Measurements from ENCODE around the gene RBM26. TPM values are rescaled to one million over a fixed set of nuclear protein-coding genes. Genes with fewer than 3 reads are reported as not detected.

RBM26 gene
- total RNA-seq, 1 experiment from 2014 or later, result 70.5 TPM

DNA sequence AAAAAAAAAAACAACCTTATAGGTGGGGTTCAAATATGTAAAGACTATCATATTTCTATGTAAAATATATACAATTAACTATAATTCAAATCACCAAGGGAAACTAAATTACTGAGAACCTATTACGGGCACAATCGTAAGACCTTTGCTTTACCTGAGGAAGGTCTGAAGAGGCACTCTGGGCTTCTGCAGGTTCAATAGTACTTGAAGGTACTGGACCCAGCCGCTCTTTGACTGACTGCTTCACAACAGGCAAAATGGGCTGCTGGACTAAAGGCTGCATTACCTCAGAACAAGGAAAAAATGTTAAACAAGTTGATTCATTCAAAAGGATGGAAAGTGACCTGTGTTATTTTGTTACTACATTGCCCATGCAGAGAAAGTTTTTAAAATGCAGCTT, 51.8 kb downstream of the RBM26 start:
- Histone ChIP-seq H3K56ac (ENCODE audit: insufficient read length, low read depth, low read length) (no peak overlapping the region), H3K18ac (ENCODE audit: insufficient read length, low read depth, low read length) (no peak overlapping the region), H2BK20ac (ENCODE audit: low read depth, low read length, poor library complexity, severe bottlenecking) (no peak overlapping the region), H2AFZ (ENCODE audit: low read length) (no peak overlapping the region), H3K27ac (ENCODE audit: insufficient read length, low read depth, low read length) (no peak overlapping the region), H2BK12ac (ENCODE audit: insufficient read length, low read depth, low read length) (no peak overlapping the region), H4K8ac (replicated peaks; ENCODE audit: insufficient read length, low read depth, low read length) (no peak overlapping the region), H3K79me2 (ENCODE audit: insufficient read depth, low read length) (no peaks in the 10 kb centered on the region), H2BK15ac (ENCODE audit: low read depth, low read length) (no peak overlapping the region), H3K9me3 (ENCODE audit: control insufficient read depth, low read depth, low read length) (no peaks in the 10 kb centered on the region), H3T11ph (ENCODE audit: low read length) (no peak overlapping the region), H4K91ac (ENCODE audit: insufficient read length, low read depth, low read length) (no peak overlapping the region), H3K79me1 (ENCODE audit: insufficient read depth, low read depth, low read length, poor library complexity, severe bottlenecking) (no peaks in the 10 kb centered on the region), H4K20me1 (ENCODE audit: control insufficient read depth, insufficient read depth, insufficient read length) (no peaks in the 10 kb centered on the region), H3K27me3 (ENCODE audit: insufficient read depth, low read length) (no peaks in the 10 kb centered on the region), H2BK5ac (ENCODE audit: insufficient read length, low read length) (no peak overlapping the region), H4K5ac (ENCODE audit: insufficient read length, low read depth, low read length) (no peak overlapping the region), H3K9ac (ENCODE audit: extremely low read depth, insufficient read length, low read length) (no peak overlapping the region), H3K23ac (ENCODE audit: insufficient read length, low read depth, low read length) (no peak overlapping the region), H3K4me1 (ENCODE audit: insufficient read depth, low read length) (no peaks in the 10 kb centered on the region), H2AK5ac (ENCODE audit: insufficient read length, low read length) (no peak overlapping the region), H2BK120ac (ENCODE audit: low read depth, low read length, poor library complexity, severe bottlenecking) (no peak overlapping the region), H3K23me2 (ENCODE audit: insufficient read length, low read depth, low read length, poor library complexity, severe bottlenecking) (no peaks in the 10 kb centered on the region), H3K4me2 (ENCODE audit: insufficient read depth, insufficient read length, low read length) (no peak overlapping the region), H3K4ac (ENCODE audit: low read depth, low read length) (no peak overlapping the region), H3K14ac (ENCODE audit: insufficient read depth, low read length) (no peak overlapping the region)
- Mint-ChIP-seq H3K36me3 (ENCODE audit: insufficient read depth in 1 of 3, low read depth in 3 of 3) (peaks cover 27 to 65% (median 58%) of the 10 kb centered on the region in 3 experiments; a peak in 6 of 7 replicates), H3K4me1 (no peaks in the 10 kb centered on the region), H3K27me3 (ENCODE audit: low read depth) (no peaks in the 10 kb centered on the region), H3K27ac (no peak overlapping the region; a peak in 1 of 7 replicates), H3K4me3 (no peak overlapping the region), H3K9me3 (no peaks in the 10 kb centered on the region)
- no CpG with 5 or more reads among the region's 3 CpGs for WGBS (ENCODE audit: extremely low coverage, insufficient read length, low lambda C conversion rate)
- TF ChIP-seq, protein P1, sequence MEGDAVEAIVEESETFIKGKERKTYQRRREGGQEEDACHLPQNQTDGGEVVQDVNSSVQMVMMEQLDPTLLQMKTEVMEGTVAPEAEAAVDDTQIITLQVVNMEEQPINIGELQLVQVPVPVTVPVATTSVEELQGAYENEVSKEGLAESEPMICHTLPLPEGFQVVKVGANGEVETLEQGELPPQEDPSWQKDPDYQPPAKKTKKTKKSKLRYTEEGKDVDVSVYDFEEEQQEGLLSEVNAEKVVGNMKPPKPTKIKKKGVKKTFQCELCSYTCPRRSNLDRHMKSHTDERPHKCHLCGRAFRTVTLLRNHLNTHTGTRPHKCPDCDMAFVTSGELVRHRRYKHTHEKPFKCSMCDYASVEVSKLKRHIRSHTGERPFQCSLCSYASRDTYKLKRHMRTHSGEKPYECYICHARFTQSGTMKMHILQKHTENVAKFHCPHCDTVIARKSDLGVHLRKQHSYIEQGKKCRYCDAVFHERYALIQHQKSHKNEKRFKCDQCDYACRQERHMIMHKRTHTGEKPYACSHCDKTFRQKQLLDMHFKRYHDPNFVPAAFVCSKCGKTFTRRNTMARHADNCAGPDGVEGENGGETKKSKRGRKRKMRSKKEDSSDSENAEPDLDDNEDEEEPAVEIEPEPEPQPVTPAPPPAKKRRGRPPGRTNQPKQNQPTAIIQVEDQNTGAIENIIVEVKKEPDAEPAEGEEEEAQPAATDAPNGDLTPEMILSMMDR (conservative IDR thresholded peaks at IDR 0.05), result no peak
- no peak for DNase-seq
